HG02763 (cell line): Measurements from ENCODE around the gene SCART1.
"Not testable (repeated sequence)": the region's sequence is repeated elsewhere in the genome, so short reads cannot be mapped to it uniquely, and the experiment has no call there.

ENCODE experiments used
- ATAC-seq: cut with Tn5 transposase; IDR thresholded peaks from one replicate; pipeline ENCODE4 v1.9.1; 2021; ENCODE audit warnings: mild to moderate bottlenecking, moderate library complexity; ENCODE audit not compliant: unreplicated experiment

Gene SCART1

GRCh38 chr10:133453516-133454203 is at the start of gene SCART1:
SCART1 (plus strand) TSS chr10:133453945; CDS start chr10:133453998, 53 bp downstream.
- ATAC-seq = no peak

GRCh38 chr10:133405272-133405671 is 48.5 kb upstream of the SCART1 start:
- no peak for ATAC-seq

- no peak for ATAC-seq
Observed at GRCh38 chr10:133405844-133406527, 47.8 kb upstream of the SCART1 start.

DNA sequence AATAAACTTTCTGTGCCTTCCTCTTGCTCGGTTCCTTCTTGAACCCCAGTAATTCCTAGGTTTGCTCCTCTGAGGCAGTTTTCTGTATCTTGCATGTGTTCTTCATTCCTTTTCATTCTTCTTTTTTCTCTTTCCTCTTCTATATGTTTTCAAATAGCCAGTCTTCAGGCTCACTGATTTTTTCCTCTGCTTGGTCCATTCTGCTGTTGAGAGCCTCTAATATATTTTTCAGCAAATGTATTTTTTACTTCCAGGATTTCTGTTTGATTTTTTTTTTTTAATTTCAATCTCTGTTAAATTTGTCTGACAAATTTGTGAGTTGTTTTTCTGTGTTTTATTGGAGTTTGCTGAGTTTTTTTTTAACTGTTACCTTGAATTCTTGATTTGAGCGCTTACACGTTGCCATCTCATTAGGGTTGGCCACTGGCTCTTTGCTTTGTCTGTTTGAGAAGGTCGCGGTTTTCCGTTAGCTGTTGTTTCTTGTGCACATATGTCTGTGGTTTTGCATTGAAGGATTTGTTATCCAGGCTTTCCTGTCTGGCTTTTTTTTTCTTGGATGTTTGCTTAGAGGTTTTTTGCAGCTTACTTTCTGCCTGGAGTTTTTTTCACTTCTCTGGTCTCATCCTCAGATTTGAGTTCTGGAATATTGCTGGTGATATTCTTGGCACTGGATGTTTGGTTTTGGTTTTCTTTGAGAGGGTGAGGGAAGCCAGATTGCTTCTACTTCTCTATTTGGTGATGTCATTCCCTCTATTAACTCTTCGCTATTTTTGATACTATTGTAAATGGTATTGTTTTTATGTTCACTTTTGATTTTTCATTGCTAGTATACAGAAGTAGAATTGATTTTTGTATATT is 42.0 kb upstream of the SCART1 start:
- ATAC-seq = no peak

DNA sequence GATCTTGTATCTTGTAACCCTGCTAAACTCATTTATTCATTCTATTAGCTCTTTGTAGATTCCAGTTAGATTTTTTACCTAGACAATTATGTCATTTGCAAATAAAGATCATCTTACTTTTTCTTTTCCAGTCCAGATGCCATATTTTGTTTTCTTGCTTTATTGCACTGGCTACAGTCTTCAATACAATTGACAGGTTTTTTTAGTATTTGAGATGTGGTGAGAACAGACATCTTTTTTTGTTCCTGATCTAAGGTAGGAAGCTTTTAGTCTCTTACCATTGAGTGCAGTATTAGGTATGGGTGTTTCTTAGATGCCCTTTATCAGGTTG is 41.4 kb upstream of the SCART1 start:
- ATAC-seq = no peak

DNA sequence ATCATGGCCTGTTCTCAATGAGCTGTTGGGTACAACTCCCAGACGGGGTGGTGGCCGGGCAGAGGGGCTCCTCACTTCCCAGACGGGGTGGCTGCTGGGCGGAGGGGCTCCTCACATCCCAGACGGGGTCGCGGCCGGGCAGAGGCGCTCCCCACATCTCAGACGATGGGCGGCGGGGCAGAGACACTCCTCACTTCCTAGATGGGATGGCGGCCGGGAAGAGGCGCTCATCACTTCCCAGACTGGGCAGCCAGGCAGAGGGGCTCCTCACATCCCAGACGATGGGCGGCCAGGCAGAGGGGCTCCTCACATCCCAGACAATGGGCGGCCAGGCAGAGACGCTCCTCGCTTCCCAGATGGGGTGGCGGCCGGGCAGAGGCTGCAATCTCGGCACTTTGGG is 39.3 kb upstream of the SCART1 start:
- not testable (repeated sequence) for ATAC-seq

GRCh38 chr10:133415752-133416151 is 38.0 kb upstream of the SCART1 start:
- no peak for ATAC-seq

- no peak for ATAC-seq
Observed at GRCh38 chr10:133418289-133418993, 35.3 kb upstream of the SCART1 start.

- no peak for ATAC-seq
Observed at GRCh38 chr10:133419211-133419950, 34.4 kb upstream of the SCART1 start.

DNA sequence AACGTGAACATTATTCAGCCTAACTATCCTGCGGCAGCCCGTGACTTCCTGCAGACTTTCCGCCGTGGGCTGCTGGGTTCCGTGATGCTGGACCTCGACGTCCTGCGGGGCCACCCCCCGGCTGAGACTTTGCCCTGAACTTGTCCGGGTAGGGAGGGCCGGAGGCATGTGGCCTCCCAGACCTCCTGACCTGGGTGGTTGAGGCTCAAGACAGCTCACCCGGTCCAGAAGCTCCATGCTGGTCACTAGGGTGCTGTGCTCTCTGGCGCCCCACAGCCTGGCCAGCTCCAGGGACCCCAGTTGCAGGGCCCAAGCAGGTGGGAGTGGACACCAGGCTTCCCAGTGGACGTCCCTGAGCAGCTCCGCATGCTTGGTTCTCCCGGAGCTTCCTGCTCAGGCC is 33.7 kb upstream of the SCART1 start:
- ATAC-seq = no peak

GRCh38 chr10:133420579-133420978 is 33.2 kb upstream of the SCART1 start:
- no peak for ATAC-seq

- no peak for ATAC-seq
Observed at GRCh38 chr10:133421336-133422222, 32.2 kb upstream of the SCART1 start.

- no peak for ATAC-seq
Observed at GRCh38 chr10:133422223-133422806, 31.4 kb upstream of the SCART1 start.

DNA sequence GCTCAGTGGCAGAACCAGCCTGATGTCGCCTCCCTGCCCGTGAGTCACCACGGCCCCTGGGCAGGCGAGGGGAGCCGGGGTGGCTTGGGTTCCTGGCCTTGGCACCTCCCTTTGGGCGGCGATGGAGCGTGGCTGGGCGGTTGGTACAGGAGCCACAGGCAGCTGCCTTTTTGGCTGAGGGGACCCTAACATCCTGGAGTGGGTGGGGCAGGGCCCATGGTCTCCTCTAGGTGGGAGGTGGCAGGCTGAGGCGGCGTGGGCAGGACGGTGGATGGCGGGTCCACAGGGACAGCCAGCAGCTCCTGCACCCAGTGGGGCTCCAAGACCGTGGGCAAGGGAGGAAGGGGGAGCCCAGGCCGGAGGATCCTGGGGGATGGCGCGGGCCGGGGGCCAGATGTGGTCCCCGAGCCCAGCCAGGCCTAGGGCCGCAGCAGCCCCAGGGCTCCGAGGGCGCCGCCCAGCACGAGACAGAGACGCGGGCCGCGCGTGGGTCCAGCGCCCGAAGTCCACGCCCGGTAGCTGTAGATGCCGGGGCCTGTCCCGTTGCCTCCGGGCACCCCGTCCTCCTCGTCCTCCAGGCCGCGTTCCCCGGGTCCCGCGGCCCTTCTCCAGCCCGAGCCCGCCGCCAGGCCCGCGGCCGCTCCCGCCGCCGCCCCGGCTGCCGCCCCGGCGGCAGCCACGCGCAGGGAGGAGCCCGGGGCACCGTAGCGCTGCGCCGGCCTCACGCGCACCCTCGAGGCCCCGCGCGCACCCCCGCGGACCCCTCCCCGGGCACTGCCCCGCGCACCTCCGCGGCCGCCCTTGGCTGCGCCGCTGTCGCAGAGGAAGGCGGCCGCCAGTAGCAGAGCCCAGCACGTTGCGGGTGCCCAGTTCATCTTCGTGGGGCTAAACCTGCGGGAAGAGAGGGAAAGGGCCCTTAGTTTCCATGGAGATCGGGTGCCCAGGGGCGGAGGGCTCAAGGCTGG is 30.7 kb upstream of the SCART1 start:
- ATAC-seq = no peak

- not testable (repeated sequence) for ATAC-seq
Observed at GRCh38 chr10:133424102-133424501, 29.6 kb upstream of the SCART1 start.

DNA sequence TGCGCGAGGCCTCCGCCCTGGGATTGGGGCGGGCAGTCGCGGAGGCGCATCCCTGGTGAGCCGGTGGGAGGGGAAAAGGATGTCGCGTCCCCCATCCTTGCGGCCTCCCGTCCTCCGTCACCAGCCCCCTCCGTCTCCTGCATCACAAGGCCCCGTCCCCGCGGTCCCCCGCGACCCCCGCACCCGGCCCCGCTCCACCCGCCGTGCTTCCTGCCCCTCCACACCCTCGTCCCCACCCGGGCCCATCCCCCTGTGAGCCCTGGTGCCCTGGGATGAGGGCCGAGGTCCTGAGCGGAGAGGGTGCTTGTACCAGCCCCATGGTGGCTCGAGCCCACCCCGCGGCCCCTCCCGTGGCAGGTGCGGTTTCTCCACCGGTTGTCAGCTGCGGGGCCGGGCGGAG is 29.1 kb upstream of the SCART1 start, which contains the start of gene SPRN:
Gene SPRN (minus strand): TSS at position 25 of the 400 bp plus-strand sequence. CDS start 944 bp downstream, outside the sequence.
- not testable (repeated sequence) for ATAC-seq

DNA sequence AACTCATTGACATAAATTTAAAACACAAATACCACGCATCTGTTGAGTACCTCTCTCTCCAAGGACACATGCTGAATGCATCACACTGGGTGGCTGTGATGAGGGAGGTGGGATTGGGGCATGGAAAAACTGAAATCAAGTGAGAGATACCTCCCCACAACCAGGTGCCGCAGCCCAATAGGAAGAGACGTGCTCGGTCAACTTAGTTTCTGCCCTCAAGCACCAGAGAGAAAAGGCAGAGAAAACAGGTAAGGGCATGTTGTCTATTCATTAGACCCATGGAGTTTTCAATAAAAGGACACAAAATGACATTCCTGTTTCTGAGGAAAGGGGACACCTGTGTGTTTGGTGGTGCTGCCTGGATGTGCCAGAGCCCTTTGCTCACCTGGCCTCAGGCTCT is 24.2 kb upstream of the SCART1 start:
- not testable (repeated sequence) for ATAC-seq
